Brain pericyte (primary cell): ENCODE measurements around the gene LIN52.

ENCODE experiments used
- DNase-seq: peaks from one replicate; pipeline ENCODE4 v3.0.0-alpha.2; 2012; ENCODE audit warnings: low read depth, low spot score

Gene LIN52

DNA sequence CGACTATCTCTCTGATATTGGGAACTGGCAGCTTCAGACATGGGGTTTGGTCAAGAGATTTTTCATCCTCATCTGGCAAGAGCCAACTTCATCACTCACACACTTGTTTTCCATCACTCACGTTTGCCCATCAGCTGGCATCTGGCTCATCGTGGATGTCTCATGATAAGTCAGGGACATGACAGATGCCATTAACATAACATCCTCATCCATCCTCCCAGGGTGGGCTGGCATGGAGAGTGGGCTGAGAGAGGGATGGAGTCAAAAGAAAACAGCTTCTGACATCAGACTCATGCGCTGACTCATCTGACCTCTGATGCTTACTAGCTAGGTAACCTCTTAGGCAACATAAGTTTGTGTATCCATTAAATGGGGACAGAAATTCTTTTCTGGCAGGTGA is 152.7 kb downstream of the LIN52 start:
- no peak for DNase-seq

DNA sequence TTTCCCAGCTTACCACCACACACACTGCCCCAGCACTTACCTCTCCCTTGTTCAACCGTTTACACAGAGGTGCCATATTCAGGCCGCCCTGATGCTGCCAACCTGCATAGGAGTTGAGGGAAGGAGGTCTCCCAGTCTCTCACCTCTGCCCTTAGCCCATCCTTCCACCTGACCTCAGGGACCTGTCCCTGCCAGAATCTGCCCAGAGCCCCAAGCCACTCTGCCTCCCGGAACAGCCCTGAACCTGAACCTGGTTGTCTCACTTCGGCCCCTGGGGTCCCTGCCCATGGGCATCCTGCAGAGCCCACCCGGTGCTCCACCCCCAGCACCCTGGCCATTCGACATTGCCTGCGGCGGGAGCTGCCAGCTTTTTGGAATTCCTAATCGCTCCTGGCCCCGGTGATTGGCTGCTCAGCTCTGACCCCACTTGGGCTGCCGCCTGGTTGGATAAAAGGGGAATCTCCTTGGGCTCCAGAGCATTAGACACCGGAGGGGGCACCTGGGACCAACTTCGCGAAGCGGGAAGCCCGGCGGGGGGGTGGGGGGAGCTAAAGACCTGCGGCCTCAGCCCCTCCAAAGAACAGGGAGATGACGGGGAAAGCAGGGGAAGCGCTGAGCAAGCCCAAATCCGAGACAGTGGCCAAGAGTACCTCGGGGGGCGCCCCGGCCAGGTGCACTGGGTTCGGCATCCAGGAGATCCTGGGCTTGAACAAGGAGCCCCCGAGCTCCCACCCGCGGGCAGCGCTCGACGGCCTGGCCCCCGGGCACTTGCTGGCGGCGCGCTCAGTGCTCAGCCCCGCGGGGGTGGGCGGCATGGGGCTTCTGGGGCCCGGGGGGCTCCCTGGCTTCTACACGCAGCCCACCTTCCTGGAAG is 154.5 kb downstream of the LIN52 start, which contains the start of gene VSX2:
Gene VSX2, plus strand, starts transcription at position 476 of the 874 bp plus-strand sequence. Its CDS starts 113 bp downstream, at position 589.
- DNase-seq: no peak

GRCh38 chr14:74239848-74240793 is 155.4 kb downstream of the LIN52 start:
- no peak for DNase-seq

DNA sequence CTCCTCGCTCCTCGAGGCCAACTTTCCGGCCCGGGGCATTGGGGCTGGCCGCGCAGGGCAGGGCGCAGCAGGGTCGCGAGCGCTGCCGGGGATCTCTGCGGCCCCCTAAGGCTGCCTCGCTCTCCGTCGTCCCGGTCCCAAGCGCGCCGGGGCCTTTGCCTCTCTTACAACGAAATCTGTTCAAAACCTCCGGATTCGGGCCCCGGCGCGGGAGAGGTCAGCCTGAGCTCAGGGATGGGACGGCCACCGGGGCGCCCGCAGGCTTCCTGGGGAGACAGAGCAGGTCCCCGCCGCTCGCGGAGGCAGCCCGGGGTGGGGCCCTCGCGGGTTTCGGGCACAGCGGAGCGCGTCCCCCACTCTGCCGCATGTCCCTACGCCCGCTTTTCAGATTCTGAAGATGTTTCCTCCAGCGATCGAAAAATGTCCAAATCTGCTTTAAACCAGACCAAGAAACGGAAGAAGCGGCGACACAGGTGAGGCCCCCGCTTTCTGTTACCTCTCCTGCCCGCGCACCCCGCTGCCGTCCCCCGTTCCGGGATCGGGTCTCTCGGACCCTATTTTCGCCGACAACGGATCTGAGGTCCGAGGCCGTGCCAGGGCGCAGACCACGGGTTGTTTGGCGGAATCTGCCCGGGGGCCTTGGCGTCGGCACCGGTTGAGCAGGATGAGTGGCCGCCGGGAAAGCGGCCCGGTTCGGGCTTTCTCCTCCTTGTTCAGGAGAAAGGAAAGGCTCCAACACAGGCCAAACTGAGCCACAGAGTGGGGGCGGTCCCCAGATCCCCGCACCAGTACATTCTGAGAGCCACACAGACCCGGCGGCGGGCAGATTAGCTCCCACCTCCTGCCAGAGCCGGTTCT is 156.3 kb downstream of the LIN52 start:
- no peak for DNase-seq

GRCh38 chr14:74241652-74242017 is 156.9 kb downstream of the LIN52 start:
- DNase-seq: no peak

DNA sequence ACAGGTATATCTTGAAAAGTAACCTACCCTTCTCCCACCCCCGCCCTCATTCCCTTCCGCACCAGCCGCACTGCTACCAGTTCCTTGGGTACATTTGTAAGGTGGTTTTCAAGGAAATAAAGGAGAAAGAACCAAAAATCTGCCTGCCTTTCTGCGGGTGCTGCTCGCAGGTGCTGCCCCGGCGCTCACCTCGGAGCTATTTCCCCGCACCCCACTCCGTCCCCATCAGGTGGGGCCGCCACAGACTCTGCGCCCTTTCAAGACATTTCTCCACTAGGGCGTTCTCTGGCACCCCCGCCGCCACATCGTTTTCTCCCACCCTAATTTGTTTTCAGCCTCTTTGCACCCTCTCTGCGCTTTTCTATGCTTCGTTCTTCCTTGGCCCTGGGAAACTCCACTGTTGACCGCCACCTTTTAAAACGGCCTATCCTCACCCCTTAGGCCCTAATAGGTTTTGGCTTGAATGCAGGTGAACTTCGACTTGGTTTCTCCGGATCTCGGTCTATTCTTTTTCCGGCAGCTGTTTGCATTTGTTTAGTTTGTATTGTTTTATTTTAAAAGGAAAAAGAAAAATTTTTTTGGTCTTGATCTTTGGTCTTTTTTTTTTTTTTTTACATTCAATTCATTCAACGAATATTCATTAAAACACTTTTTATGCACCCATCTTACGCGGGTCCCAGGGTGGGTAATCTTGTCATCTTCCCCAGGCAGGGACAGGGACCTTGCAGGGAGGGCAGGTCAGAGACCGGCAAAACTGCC is 157.4 kb downstream of the LIN52 start:
- no peak for DNase-seq

DNA sequence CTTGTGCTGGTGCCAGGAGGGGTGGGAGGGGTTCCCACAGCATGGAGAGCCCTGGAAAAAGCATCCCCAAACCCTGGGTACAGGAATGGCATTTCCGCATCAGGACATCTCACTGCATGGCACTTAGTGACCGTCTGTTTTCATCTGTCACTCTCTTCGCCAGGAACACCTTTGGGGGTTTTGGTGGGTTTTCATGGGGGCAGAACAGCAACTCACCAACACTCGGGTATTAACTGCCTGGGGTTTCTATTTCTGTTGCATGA is 158.0 kb downstream of the LIN52 start:
- DNase-seq: no peak

DNA sequence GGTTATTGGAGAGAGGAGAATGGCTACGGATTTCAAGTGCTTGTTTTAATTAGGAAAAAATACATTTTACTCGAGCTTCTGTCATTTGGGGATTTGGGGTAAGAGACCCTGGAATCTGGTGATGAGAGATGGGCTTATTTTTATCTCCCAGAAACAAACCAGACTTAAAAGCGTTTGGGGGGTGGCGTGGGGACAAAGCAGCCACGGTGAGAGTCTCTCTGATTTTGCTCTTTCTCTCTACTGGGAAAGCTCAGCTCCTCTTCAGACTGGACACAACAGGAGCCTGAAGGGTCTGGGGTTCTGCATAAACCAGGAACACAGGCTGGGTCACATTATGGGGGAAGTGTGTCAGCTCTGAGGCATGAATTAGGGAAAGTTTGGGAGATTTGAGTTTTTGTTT is 158.3 kb downstream of the LIN52 start:
- no peak for DNase-seq

DNA sequence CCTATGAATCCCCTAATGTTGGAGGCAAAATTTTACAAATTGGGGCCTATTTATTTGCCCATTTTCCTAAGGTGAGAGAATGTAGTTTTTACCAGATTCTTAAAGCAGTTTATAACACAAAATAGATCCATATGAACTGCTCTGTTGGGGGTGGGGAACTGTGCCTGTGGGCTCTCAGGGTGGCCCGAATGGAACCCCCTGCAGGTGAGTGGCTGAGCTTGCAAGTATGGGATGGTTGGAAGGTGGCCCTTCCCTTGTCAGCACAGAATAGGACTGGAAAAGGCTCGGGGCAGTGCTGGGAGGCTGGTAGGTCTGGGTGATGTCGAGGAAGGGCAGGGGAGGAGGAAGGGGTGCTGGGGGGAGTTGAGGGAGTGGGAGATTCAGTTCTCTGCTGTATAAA is 159.4 kb downstream of the LIN52 start:
- DNase-seq: no peak

GRCh38 chr14:74245292-74245691 is 160.5 kb downstream of the LIN52 start:
- DNase-seq: no peak

- DNase-seq: no peak
Measured at GRCh38 chr14:74246542-74246941, 161.8 kb downstream of the LIN52 start.

DNA sequence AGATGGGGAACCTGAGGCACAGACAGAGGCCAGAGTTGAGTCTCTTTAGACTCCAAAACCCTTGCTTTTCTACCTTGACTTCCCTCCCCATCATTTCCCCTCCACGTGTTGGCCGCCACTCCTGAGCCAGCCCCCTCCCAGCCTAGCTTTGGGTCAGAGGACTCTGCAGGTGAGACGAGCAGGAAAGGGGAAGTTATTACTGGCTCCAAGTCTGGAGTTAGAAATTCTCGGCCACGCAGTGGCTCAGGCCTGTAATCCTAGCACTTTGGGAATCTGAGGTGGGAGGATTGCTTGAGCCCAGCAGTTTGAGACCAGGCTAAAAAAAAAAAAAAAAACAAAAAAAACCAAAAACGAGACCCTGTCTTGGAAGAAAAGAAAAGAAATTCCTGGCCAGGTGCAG is 163.3 kb downstream of the LIN52 start:
- DNase-seq: no peak

DNA sequence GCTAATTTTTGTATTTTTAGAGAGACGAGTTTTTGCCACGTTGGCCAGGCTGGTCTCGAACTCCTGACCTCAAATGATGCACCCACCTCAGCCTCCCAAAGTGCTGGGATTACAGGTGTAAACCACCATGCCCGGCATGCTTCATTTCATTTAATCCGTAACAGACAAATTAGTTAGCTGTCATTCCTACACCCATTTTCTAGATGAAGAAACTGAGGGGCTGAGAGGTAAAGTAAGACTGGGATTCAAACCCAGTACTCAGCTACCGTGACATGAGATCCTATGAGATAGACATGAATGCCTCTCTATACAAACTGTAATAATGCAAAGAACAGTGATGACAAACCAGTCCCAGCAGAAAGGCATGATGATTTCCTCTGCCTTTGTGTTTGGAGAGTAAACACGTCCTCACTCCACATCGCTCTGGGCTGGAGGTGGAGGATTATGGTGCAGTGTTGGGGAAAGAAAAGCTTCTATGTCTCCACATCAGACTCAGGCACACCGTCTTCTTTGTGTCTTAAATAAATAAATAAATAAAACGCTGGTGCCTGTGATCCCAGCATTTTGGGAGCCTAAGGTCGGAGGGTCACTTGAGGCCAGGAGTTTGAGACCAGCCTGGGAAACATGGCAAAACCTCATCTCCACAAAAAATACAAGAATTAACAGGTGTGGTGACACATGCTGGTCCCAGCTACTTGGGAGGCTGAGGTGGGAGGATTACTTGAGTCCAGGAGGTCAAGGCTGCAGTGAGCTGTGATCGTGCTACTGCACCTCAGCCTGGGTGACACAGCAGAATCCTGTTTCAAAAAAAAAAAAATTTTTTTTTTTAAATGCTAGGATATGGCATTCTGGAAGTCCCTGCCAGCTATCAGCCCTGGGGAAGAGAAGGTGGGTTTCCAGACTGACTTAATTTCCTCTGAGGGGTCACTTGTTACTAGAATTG is 164.9 kb downstream of the LIN52 start:
- no peak for DNase-seq
